AG09309 (cell line): ENCODE data around the gene APOL2.

Experiments used
- DNase-seq: peaks from one replicate; pipeline ENCODE4 v3.0.0-alpha.2; 2010; ENCODE audit warnings: low read depth
- H3K4me3 ChIP-seq: 2 replicates; pipeline ENCODE4 v1.5.1; 2011; ENCODE audit warnings: mild to moderate bottlenecking, low read depth, low read length, moderate library complexity; ENCODE audit not compliant: control insufficient read depth
- CTCF ChIP-seq: IDR thresholded peaks from 2 replicates; pipeline ENCODE4 v1.5.1; 2011; ENCODE audit warnings: mild to moderate bottlenecking, low read depth, low read length, inconsistent platforms; ENCODE audit not compliant: insufficient read depth, control insufficient read depth; ENCODE audit errors: missing control alignments

Gene APOL2

GRCh38 chr22:36221799-36222751, 17.3 kb downstream of the APOL2 start:
- peak; percentile 54 for TF ChIP-seq CTCF
- DNase-seq: no peak
- H3K4me3 ChIP-seq: no peak overlapping the region

DNA sequence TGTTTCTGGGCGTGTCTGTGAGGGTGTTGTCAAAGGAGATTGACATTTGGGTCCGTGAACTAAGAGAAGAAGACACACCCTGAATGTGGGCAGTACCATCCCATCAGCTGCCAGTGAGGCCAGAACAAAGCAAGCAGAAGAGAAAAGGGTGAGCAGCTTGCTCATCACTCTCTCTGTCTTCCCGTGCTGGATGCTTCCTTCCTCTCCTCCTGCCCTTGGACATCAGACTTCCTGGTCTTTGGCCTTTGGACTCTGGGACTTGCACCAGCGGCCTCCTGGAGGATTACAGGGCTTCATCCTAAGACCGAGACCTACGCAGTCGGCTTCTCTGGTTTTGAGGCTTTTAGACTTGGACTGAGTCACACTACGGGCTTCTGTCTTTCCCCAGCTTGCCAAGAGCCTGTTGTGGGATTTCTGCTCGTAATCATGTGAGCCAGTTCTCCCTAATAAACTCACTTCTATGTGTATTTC, 18.8 kb downstream of the APOL2 start:
- no peak overlapping the region; the same call in 1 of the 2 replicates for H3K4me3 ChIP-seq
- DNase-seq: no peak
- no peak for TF ChIP-seq CTCF

GRCh38 chr22:36218648-36219193, 20.6 kb downstream of the APOL2 start:
- no peak for TF ChIP-seq CTCF
- no peak for DNase-seq
- no peak overlapping the region for H3K4me3 ChIP-seq

DNA sequence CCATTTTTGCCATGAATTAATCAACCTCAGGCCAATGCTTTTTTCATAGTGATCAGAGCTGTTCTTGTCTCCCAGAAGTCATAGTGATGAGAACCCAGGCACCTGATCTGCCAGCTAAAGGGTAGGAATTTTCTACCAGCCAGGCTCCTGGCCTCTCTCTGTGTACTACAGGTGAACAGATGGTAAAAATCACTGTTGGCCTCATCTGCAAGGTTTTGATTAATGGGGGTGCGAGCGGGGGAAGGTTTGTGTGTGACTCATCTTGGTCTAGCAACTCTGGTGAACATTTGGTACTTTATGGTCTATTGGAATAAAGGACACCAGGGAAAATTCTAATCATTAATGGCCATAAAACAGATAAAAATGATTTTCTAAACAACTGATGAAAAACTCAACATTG, 23.3 kb downstream of the APOL2 start:
- H3K4me3 ChIP-seq: no peak overlapping the region
- no peak for TF ChIP-seq CTCF
- DNase-seq: no peak

DNA sequence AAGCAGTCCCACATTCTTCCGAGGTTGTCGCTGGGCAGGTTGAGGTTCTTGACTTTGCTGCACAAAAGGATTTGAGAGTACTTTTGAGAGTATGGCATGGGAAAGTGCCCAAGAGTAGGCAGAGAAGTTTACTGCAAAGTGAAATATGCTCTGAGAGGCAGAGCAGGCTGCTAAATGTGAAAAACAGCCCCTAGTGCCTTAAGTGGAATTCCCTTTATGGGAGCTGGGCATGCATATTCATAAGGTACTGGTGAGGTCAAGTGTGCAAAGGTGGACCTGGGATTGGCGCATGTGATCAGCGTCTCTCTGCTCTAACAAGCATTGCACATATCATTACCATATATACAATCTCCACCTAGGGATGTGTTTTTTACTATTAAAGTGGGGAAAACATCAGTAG, 25.7 kb downstream of the APOL2 start:
- TF ChIP-seq CTCF: no peak
- no peak overlapping the region for H3K4me3 ChIP-seq
- DNase-seq: no peak

- TF ChIP-seq CTCF: no peak
- no peak for DNase-seq
- no peak overlapping the region for H3K4me3 ChIP-seq
These were observed 26.4 kb downstream of the APOL2 start for GRCh38 chr22:36212901-36213300.
